GM10248 (cell line): ENCODE data around the gene C4orf54.

ENCODE experiments used
- CTCF ChIA-PET: fragments of 300-600 bp; sonication (Branson Sonifier 250); formaldehyde crosslinking; extraction: SDS; loops from one replicate; lab custom pipeline; 2021; ENCODE audit warnings: antibody characterized with exemption; lab: Yijun Ruan, JAX
- POLR2A ChIA-PET: fragments of 350-650 bp; sonication (Branson Sonifier 250); formaldehyde crosslinking; extraction: SDS; loops from one replicate; lab custom pipeline; 2020; ENCODE audit warnings: antibody characterized with exemption; lab: Yijun Ruan, JAX
- DNase-seq: peaks from one replicate; pipeline ENCODE4 v3.0.0; 2012; ENCODE audit errors: extremely low spot score
- TF ChIP-seq, protein P1 (sequence below): IDR thresholded peaks from 2 replicates; pipeline ENCODE4 v1.5.1; 2012; ENCODE audit warnings: mild to moderate bottlenecking, low read depth; ENCODE audit errors: extremely low read depth, missing control alignments, control extremely low read depth

Gene C4orf54

DNA sequence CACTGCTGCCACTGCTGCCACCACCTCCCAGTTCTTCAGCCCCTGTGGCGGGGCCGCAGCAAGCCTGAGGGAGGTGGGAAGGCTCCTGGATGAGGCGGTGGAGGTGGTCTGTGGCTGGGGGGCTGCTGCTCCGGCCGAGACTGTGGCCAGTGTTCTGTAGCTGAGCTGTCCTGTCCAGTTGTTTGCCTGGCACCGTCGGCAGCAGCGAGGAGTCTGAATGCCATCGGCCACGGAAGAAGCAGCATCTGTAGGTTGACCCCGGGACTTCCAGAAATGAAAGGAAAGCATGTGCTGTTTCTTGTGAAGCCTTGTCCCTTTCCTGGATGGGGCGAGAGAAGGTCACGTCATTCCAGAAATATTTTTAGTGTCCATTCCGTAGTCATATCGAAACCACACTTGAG is 3.3 kb downstream of the C4orf54 start:
- TF ChIP-seq, protein P1, sequence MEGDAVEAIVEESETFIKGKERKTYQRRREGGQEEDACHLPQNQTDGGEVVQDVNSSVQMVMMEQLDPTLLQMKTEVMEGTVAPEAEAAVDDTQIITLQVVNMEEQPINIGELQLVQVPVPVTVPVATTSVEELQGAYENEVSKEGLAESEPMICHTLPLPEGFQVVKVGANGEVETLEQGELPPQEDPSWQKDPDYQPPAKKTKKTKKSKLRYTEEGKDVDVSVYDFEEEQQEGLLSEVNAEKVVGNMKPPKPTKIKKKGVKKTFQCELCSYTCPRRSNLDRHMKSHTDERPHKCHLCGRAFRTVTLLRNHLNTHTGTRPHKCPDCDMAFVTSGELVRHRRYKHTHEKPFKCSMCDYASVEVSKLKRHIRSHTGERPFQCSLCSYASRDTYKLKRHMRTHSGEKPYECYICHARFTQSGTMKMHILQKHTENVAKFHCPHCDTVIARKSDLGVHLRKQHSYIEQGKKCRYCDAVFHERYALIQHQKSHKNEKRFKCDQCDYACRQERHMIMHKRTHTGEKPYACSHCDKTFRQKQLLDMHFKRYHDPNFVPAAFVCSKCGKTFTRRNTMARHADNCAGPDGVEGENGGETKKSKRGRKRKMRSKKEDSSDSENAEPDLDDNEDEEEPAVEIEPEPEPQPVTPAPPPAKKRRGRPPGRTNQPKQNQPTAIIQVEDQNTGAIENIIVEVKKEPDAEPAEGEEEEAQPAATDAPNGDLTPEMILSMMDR, result no peak
- DNase-seq, result no peak
- POLR2A ChIA-PET, result no interaction called here
- CTCF ChIA-PET, result no interaction called here

DNA sequence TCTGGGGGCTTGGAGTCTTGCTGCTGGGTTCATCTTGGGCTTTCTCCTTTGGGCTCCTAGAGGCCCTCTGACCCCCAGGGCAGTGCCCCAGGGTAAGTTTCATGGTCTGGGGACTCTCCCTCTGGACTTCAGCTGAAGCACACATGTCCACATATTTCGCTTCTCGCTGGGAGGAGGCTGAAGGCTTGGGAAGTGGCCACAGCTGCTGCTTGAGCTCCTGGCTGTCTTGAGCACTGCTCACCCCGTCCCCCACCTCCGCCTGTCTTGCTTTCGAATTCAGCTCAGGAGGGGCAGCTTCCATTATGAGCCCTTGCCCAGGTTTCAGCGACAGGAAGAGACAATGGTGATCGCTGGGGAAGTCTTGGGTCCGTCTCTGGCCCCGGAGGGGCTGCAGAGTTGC is 3.7 kb downstream of the C4orf54 start:
- POLR2A ChIA-PET, result no interaction called here
- CTCF ChIA-PET, result no interaction called here
- TF ChIP-seq, protein P1, result no peak

DNA sequence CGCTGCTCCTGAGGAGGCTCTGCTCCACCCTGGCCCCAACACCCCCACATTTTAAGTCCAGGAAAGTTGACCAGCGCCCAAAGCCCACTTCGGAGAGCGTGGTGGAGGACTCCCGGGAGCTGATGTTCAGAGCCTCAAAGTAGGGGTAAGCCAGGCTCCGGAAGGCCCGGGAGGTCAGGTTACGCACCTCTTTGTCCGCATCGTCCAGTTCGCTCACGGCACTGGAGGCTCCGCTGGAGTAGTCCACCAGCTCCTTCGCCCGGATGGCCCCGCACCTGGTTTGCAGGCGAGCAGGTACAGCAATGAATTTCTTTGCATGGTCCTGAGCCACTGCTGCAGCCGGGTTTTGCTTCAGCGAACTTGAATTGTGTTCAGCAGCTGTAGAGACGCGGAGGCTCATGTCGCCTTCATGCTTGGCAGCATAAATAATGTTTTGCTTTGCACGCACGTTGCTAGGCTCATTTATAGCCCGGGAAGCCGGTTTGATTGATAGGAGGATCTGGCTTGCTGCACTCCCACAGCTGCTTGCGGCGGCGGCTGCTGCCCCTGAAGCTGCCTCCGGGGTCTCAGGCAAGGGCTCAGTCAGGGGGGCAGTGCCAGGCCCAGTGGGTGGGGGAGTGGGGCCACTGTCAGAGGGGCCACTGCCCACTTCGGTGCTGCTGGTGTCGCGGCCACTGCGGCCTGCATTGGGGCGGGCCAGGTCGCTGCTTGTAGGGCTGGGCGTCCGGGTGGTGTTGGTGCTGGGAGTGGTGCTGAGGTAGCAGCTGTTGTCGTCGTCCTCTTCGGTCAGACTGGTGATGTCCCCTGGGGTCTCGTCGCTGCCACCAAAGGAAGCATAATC is 4.8 kb downstream of the C4orf54 start:
- ChIA-PET CTCF (interaction anchor here (1.0 kb wide), 1 partner anchor 31 kb away, joined by 3 read pairs; no protein-coding TSS in a partner anchor), POLR2A (no interaction called here)
- TF ChIP-seq, protein P1, result no peak
- no peak for DNase-seq

More for the DNA sequence above, 3.7 kb downstream of the C4orf54 start:
- no peak for DNase-seq

DNA sequence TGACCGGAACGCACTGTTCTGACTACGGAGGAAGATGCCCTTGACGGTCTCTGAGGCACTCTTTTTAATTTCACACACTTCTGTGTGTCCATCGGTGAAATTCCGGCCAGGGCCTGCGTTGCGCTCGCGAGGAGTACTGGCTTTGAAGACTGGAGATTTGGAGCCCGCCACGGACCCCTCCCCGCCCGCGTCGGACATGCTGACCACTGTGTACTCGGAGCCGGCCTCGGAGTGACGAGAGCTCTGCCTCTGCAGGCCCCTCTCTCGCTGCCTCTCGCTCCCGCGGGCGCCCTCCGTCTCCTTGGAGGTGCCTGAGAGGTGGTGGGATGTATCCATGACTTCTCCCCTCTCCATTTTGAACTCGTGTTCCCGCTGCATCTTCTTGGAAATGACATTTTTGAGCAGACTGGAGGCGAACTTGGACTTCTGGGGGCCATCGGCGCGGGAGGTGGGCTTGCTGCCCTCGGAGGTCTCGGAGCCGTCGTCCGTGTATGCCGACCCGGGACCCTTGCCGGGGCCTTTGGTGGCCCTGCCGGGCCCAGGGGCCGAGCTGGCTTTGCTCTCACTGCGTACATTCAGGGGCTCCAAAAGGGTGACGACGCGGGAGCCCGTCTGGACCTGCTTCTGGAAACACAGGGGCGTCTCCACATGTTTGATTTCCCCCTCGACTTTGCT is 5.7 kb downstream of the C4orf54 start:
- POLR2A ChIA-PET, result no interaction called here
- CTCF ChIA-PET, result no interaction called here
- TF ChIP-seq, protein P1, result no peak
- DNase-seq, result no peak

DNA sequence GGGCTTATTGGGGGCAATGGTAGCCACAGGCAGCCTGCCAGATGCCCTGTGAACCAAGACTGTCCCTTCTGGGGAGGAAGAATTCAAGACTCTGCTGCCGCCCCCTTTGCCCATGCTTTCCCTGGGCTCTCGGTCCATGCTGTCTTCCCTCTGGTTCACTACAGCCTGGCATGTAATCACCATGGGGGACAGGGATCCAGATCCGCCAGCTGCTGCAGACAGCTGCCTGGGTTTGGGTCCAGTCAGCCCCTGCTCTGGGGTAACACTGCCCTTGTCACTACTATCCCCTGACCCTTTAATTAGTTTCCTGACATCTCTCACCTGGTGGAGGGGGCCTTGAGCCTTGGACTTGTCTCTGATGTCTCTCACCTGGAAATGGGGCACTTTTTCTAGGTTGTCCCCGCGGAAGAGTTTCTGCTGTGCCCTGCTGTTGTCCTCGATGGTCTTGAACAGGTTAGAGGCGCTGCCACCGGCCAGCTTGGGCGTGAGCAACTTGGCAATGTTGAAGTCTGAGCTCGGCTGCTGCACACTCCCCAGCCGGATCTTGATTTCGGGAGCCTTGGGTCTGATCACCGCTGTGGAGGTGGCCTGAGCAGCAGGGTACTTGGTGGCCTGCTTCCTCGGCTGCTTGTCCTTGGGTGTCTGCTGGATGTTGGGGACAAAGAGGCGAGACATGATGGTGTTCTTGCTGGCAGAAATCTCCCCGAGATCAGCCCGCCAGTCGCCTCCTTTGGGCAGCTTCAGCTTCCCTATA is 6.4 kb downstream of the C4orf54 start:
- no peak for DNase-seq
- ChIA-PET POLR2A (no interaction called here), CTCF (no interaction called here)
- TF ChIP-seq, protein P1, result no peak

DNA sequence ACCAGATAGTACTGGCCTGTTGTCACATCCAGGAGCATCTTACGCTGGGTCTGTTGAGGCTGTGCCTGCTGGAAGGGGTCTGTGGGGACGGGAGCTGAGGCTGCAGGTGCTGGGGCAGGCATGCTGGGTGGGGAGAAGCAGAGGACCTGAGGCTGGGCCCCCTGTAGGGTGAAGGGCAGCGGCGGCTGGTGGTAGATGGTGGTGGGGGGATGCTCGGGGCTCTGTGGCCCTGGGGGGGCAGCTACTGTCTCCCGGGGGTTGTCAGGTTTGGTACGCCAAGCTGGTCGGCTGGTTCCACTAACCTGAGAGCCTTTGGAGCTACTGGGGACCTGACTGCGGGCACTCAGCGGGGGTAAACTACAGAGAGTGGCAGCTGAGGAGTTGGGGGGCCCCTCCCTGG is 7.8 kb downstream of the C4orf54 start:
- ChIA-PET CTCF (interaction anchor here (1.2 kb wide), 2 partner anchors 9 to 11 kb away, joined by 3 to 4 read pairs; no protein-coding TSS in a partner anchor), POLR2A (no interaction called here)
- TF ChIP-seq, protein P1, result no peak
- no peak for DNase-seq
